ENCODE results near the gene LZIC. TPM values are rescaled to one million over a fixed set of nuclear protein-coding genes. Genes with fewer than 3 reads are reported as not detected.

LZIC gene
- total and polyA plus RNA-seq, 9 of the 15 experiments (the other 6 are each of a cell fraction or from before 2014, with no cell fraction given), result 32.9 to 109 (median 61.7) TPM

GRCh38 chr1:9942939-9943788 lies at the start of gene LZIC, which contains the start of gene NMNAT1 (continued):
- peak; percentile 76 for TF ChIP-seq CHD7 (IDR thresholded peaks at IDR 0.05; ENCODE audit: low read depth, low read length)
- no peak for TF ChIP-seq SMAD2 (IDR thresholded peaks at IDR 0.05; ENCODE audit: low read depth, low read length)
- TF ChIP-seq CBX1 (IDR thresholded peaks at IDR 0.05; ENCODE audit: low read depth), result peak; percentile 94
- TF ChIP-seq SMARCC2 (IDR thresholded peaks at IDR 0.05; ENCODE audit: low read depth), result no peak
- TF ChIP-seq FOXJ3 (CRISPR knock-in tag; IDR thresholded peaks at IDR 0.05), result no peak
- TF ChIP-seq FOS (IDR thresholded peaks at IDR 0.05; ENCODE audit: extremely low read depth, insufficient read length), result peak; percentile 62
- no peak for TF ChIP-seq TRIM28 (IDR thresholded peaks at IDR 0.05)
- TF ChIP-seq HSF4 (CRISPR knock-in tag; IDR thresholded peaks at IDR 0.05; ENCODE audit: borderline replicate concordance), result 0 out of 2 replicates have a peak, but pooled peaks have one; percentile 49
- 0 out of 2 replicates have a peak, but pooled peaks have one; percentile 95 for TF ChIP-seq NR1H2 (CRISPR knock-in tag; IDR thresholded peaks at IDR 0.05)
- no peak for TF ChIP-seq POLR3G (IDR thresholded peaks at IDR 0.05; ENCODE audit: extremely low read depth, insufficient read length, insufficient replicate concordance)
- no peak for TF ChIP-seq NFE2L1 (tag; IDR thresholded peaks at IDR 0.05; ENCODE audit: borderline replicate concordance, low read depth)
- TF ChIP-seq MYC (IDR thresholded peaks at IDR 0.05; ENCODE audit: low read depth, low read length), result peak; percentile 84
- peak; percentile 83 for TF ChIP-seq MYC (CRISPR knock-in tag; IDR thresholded peaks at IDR 0.05; ENCODE audit: borderline replicate concordance, low read depth)
- TF ChIP-seq ZBTB12 (CRISPR knock-in tag; IDR thresholded peaks at IDR 0.05), result peak; percentile 78
- peak; percentile 93 for TF ChIP-seq RNF2 (IDR thresholded peaks at IDR 0.05)
- peak; percentile 99 for TF ChIP-seq DIDO1 (tag; IDR thresholded peaks at IDR 0.05; ENCODE audit: low read depth)

Data from K562 (cell line).